Skeletal muscle cell (primary cell): ENCODE data around the gene HBG1.
"Not testable (repeated sequence)": the region's sequence is repeated elsewhere in the genome, so short reads cannot be mapped to it uniquely, and the experiment has no call there.

ENCODE experiments used
- DNase-seq: peaks from one replicate; pipeline ENCODE4 v3.0.0-alpha.2; 2010; ENCODE audit warnings: low read depth
- H3K4me3 ChIP-seq: 2 replicates; pipeline ENCODE4 v1.5.1; 2011; ENCODE audit warnings: low read depth, mild to moderate bottlenecking, control low read depth, low read length, moderate library complexity

The HBG1 gene

GRCh38 chr11:5249807-5250396 is at the start of gene HBG1:
HBG1 (minus strand) TSS chr11:5249857; CDS start chr11:5249804, 53 bp downstream.
- not testable (repeated sequence) for H3K4me3 ChIP-seq, DNase-seq

GRCh38 chr11:5298451-5298850 is 48.8 kb upstream of the HBG1 start:
- no peak for DNase-seq
- no peak overlapping the region for H3K4me3 ChIP-seq

DNA sequence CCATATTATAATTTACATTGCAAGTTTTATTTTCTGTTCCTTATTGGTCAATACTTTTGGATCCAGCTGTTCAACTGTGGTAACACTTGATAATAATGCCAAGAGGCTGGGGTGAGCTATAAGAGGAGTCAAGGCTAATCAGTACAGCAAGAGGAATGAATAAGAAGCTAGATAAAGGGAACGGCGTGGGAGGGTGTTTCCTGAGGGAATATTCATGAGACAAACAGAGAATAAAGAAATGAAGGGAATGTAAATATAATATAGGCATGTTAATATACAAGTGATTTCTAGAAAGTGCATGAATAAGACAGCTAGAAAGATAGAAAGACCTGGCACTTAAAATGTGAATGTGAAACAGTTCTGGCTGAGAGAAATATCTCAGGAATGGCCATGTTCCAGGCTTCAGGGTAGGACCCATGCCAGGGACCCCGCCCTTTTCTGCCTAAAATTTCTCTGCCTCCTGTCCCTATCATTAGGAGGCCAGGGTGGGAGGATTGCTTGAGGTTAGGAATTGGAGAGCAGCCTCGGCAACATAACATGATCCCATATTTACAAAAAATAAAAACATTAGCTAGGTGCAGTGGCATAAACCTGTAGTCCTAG is 48.2 kb upstream of the HBG1 start:
- H3K4me3 ChIP-seq = no peak overlapping the region
- no peak for DNase-seq

GRCh38 chr11:5294342-5294995 is 44.8 kb upstream of the HBG1 start:
- H3K4me3 ChIP-seq, DNase-seq: not testable (repeated sequence)

GRCh38 chr11:5293028-5293427 is 43.4 kb upstream of the HBG1 start:
- no peak for DNase-seq
- no peak overlapping the region for H3K4me3 ChIP-seq

- DNase-seq = no peak
- no peak overlapping the region for H3K4me3 ChIP-seq
Measured at GRCh38 chr11:5291207-5291838, 41.7 kb upstream of the HBG1 start.

DNA sequence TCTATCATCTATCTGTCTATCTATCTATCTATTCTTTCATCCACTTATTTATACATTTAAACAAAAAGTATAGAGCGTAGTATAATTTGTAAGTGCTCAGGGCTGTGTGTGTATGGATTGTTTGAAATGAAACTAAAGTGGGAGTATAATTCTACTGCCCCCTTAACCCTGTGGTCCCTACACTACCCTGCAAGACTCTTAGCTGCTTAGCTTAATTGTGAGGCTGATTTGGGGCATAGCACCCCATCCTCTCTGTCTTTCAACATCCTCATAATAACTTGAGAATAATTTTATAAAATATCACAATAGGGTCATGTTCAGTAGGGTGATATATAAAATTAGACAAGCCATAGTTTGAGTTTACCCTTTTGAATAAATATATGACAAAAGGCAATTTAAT is 40.4 kb upstream of the HBG1 start:
- DNase-seq = no peak
- H3K4me3 ChIP-seq = no peak overlapping the region

GRCh38 chr11:5289696-5290095 is 40.0 kb upstream of the HBG1 start:
- H3K4me3 ChIP-seq = no peak overlapping the region
- DNase-seq = no peak

DNA sequence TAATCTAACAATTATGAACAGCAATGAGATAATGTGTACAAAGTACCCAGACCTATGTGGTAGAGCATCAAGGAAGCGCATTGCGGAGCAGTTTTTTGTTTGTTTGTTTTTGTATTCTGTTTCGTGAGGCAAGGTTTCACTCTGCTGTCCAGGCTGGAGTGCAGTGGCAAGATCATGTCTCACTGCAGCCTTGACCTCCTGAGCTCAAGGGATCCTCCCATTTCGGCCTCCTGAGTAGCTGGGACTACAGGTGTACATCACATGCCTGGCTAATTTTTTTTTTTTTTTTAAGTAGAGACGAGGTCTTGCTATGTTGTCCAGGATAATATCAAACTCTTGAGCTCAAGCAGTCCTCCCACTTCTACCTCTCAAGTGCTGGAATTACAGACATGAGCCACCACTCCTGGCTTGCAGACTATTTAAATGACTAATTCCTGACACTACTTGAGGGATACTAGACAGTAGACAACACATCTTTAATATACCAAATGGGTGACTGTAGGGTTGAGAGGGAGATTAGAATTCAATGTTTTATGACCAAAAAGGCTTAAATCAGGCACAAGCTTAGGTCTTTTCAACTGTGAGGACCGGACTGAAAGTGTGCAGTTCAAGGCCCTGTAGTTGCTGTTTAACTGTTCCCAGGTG is 39.4 kb upstream of the HBG1 start:
- no peak overlapping the region for H3K4me3 ChIP-seq
- no peak for DNase-seq

DNA sequence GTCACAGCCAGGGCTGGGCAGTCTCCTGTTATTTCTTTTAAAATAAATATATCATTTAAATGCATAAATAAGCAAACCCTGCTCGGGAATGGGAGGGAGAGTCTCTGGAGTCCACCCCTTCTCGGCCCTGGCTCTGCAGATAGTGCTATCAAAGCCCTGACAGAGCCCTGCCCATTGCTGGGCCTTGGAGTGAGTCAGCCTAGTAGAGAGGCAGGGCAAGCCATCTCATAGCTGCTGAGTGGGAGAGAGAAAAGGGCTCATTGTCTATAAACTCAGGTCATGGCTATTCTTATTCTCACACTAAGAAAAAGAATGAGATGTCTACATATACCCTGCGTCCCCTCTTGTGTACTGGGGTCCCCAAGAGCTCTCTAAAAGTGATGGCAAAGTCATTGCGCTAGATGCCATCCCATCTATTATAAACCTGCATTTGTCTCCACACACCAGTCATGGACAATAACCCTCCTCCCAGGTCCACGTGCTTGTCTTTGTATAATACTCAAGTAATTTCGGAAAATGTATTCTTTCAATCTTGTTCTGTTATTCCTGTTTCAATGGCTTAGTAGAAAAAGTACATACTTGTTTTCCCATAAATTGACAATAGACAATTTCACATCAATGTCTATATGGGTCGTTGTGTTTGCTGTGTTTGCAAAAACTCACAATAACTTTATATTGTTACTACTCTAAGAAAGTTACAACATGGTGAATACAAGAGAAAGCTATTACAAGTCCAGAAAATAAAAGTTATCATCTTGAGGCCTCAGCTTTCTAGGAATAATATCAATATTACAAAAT is 38.6 kb upstream of the HBG1 start:
- H3K4me3 ChIP-seq = no peak overlapping the region
- DNase-seq = no peak

DNA sequence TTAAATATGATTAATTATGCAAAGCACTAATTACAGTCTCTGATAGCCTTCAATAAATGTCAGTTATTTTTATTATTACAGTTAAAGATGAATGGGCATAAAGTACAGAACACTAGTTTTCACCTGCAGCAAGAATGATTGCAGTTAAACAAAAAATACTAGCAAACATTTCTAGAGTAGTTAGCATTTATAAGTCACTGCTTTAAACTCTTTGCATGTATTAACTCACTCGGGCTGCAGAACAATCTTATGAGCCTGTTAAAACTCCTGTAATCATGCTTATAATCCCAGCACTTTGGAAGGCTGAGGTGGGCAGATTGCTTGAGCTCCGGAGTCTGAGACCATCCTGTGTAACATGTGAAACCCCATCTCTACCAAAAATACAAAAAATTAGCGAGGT is 37.2 kb upstream of the HBG1 start:
- H3K4me3 ChIP-seq = no peak overlapping the region
- no peak for DNase-seq

DNA sequence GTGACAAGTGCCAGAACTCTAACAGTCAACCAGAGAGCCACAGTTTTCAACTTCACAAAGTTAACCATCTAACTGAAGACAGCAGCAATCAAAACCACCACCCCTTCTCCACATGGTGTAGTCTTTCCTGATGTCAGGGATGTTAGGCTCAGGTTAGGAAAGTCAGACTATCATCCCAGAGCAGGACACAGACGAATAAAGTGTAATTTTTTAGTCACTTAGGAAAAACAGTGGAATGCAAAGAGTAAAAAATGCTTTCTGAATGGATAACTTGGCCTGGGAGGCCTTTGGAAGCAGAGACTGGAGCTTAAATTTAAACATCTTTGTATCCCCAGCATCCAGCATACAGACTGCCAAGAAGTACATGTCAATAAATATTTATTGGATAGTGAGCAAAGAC is 36.7 kb upstream of the HBG1 start:
- no peak overlapping the region for H3K4me3 ChIP-seq
- DNase-seq = no peak

DNA sequence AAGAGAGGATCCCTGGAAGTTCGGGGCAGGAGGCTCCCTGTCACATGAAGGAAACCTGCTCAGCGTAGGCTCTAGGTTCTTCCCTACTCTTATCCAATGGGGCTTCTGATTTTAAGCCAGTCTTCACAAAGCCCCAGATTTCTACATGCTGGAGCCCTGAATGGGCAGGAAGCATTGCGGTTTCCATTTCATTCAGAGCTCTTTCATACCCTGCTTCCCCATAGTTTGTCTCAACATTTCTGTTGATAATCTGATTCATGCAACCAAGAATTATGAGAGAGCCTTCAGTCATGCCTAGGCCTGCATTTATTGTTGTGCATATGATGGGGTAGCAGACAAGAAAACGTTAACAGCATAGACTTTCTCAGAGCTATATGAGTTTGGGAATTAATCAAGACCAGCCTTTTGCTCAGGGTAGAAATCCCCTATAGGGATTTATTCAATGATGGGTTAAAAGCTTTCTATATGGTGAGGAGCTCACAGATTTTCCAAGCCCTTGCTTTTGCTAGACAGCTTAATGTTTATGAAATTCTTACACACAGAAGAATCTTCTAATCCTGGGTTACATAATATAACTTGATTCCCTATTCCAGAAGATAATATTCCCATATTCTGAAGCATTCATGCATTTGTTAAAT is 36.2 kb upstream of the HBG1 start:
- no peak for DNase-seq

DNA sequence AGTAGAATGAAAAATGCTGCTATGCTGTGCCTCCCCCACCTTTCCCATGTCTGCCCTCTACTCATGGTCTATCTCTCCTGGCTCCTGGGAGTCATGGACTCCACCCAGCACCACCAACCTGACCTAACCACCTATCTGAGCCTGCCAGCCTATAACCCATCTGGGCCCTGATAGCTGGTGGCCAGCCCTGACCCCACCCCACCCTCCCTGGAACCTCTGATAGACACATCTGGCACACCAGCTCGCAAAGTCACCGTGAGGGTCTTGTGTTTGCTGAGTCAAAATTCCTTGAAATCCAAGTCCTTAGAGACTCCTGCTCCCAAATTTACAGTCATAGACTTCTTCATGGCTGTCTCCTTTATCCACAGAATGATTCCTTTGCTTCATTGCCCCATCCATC is 35.0 kb upstream of the HBG1 start:
- no peak for DNase-seq
- no peak overlapping the region for H3K4me3 ChIP-seq

More for the DNA sequence above, 36.2 kb upstream of the HBG1 start:
- H3K4me3 ChIP-seq = no peak overlapping the region

- no peak for DNase-seq
- H3K4me3 ChIP-seq = no peak overlapping the region
Measured at GRCh38 chr11:5283882-5284281, 34.2 kb upstream of the HBG1 start.

DNA sequence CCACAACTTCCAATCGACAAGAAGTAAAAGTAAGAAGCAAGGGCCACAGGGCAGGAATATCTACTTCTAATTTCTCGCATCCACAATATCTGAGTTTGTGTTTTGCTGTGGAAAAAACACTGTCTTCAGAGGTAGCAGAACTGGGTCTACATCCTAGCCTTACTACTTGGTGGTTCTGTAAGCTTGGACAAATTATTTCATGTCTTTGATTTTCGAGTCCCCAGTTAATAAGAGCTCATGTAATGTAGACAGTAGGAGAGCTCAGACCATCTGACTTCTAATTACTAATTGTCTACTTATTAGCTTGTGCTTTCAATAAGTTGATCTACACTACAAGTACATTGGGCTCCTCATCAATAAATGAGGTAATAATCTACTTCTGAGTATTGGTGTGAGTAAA is 33.4 kb upstream of the HBG1 start:
- no peak overlapping the region for H3K4me3 ChIP-seq
- DNase-seq = no peak

- H3K4me3 ChIP-seq = no peak overlapping the region
- DNase-seq = no peak
Measured at GRCh38 chr11:5282628-5283027, 33.0 kb upstream of the HBG1 start.

GRCh38 chr11:5281596-5281995 is 31.9 kb upstream of the HBG1 start:
- DNase-seq = no peak
- H3K4me3 ChIP-seq = no peak overlapping the region

- peak; percentile 98 for DNase-seq
- no peak overlapping the region for H3K4me3 ChIP-seq
Measured at GRCh38 chr11:5280582-5281102, 31.0 kb upstream of the HBG1 start.
